ENCODE data around the gene ABLIM2. TPM values are rescaled to one million over a fixed set of nuclear protein-coding genes. Genes with fewer than 3 reads are reported as not detected.

ABLIM2 gene
- total RNA-seq, 4 donors from 2014 or later = 5.9 to 20.0 (median 8.6) TPM

DNA sequence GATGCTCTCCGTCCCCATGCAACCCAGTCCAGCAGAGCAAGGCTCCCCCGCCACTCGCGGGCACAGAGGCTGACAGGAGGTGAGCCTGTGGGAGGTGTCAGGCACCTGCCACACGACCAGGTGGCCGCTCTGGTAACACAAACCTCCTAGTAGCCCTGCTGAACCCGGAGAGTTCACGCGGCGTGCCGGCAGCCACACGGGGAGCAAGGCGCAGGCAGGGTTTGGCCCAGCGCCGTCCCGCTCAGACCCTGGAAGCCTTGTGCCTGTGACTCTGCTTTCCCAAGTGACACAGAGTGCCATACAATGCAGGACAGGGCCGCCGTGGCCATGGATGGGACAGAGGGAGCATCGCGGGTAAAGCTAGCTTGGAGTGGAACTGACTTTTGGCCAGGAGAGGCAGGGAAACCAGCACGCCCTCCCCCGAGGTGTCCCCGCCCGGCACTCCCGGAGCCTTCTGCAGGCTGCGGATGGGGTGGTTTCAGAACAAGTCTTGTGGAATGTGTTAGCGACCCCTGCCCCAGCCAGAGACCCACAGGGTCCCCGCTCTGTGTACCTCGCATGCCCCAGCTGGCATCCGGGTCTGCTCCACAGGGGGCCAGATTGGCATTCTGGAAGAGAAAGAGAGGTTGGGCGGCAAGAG, 174.2 kb downstream of the ABLIM2 start:
- TF ChIP-seq, protein P1, sequence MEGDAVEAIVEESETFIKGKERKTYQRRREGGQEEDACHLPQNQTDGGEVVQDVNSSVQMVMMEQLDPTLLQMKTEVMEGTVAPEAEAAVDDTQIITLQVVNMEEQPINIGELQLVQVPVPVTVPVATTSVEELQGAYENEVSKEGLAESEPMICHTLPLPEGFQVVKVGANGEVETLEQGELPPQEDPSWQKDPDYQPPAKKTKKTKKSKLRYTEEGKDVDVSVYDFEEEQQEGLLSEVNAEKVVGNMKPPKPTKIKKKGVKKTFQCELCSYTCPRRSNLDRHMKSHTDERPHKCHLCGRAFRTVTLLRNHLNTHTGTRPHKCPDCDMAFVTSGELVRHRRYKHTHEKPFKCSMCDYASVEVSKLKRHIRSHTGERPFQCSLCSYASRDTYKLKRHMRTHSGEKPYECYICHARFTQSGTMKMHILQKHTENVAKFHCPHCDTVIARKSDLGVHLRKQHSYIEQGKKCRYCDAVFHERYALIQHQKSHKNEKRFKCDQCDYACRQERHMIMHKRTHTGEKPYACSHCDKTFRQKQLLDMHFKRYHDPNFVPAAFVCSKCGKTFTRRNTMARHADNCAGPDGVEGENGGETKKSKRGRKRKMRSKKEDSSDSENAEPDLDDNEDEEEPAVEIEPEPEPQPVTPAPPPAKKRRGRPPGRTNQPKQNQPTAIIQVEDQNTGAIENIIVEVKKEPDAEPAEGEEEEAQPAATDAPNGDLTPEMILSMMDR (IDR thresholded peaks at IDR 0.05; ENCODE audit: low read depth) = no peak

DNA sequence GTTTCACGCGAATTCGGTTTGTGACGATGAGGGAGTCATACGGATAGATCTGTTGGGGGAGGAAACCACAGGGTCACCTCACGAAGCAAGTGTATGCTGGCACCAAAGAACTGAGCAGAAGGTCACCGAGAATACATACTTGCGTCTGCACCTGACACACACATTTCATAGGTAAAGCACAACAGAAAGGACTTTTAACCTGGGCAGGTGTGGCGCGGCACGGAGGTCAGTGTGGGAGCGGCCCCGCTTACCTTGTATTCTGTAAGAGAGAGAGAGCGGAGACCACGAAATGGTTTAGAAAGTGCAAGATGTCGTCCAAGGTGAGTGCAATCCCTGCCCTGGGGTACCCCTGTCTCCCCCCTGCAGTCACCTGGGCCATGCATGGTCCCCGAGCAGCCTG, 175.3 kb downstream of the ABLIM2 start:
- TF ChIP-seq, protein P1 (IDR thresholded peaks at IDR 0.05; ENCODE audit: low read depth) = no peak

DNA sequence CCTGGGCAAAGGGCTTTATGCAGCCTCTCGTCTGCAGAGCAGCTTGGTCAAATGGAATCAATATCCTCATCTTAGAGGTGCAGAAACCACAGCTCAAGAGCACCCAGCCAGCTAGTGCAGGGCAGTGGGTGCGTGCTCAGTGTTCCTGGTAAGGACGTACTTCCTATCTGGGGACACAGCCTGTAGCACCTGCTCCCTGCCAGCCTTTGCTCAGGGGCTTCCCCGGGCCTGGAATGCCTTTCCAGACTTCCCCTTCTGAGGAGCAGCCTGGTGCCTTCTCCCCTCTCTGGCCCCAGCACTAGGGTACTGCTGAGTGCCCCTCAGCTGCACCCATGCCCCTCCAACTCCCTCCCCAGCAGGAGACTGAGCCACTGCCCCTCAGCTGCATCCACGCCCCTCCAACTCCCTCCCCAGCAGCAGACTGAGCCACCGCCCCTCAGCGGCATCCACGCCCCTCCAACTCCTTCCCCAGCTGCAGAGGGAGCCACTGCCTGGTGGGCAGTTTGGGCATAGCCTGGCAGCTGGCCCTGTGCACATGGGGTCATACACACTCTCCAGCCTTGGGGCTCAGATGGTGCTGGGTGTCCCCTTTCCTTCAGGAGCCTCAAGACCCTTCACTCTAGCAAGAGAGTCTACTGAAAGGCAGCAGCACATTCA, 176.7 kb downstream of the ABLIM2 start:
- TF ChIP-seq, protein P1 (IDR thresholded peaks at IDR 0.05; ENCODE audit: low read depth) = no peak

DNA sequence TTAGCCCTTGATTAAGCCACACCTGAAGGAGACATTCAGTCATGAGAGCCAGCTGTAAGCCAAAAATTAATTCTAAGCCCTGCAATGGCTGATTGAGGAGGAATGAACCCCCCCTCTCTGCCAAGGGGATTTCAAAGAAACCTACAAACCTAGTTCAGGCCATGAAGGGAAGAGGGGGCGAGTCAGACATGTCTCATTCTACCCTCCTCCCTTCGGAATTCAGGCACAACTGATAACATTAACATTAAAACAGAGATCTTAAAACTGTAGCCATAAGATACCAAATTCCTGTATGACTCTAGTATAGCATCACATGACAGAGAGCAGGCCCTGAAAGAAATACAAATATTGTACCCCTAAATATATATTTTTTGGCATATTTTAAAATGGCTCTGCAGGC, 178.6 kb downstream of the ABLIM2 start:
- TF ChIP-seq, protein P1 (IDR thresholded peaks at IDR 0.05; ENCODE audit: low read depth) = no peak

DNA sequence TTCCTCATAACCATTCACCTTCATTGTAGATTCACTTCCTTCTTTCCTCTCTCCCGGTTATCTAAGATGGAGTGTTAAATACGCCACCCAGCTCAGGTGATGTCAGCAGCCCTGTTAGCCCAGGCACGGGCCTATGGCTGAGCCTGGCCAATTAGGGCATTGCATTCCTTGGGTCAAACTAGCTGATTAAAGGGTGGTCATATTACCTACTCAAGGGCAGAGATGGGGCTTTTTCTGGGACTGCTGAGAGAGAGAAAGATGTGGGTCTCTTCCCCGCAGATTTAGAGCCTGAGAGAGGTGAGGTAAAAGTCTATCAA, 179.0 kb downstream of the ABLIM2 start:
- TF ChIP-seq, protein P1 (IDR thresholded peaks at IDR 0.05; ENCODE audit: low read depth) = no peak

DNA sequence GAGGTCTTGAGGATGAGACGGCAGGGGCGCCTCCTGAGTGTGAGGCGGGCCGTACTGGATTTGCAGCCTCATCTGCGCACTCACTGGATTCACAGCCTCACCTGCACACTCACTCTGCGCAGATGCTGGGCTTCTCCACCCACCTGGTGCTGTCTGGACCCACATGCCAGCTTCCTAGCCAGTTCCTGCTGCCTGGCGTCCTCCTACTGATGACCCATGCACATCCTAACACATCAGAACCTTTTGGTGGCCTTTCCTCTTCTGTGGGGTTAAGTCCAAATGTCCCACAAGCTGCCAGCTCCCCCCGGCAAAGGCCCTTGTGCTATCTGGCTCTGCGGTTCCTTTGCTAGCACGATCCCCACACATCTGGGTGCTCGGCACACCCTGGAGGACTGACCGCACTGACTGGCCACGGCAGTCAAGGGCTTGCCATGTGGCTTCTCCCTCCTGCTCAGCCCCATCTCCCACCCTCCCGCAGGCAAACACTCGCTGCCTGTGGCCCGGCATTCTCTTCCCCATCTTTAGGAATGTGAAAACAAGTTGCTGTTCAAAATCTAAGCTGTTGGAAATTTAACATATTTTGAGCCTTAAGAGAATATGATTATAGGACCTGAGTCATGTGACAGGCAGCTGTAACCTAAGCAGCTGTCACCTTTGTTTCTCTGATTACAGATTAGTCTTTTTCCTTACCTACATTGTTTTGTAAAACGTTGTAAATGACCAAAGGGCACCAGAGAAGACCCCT, 179.5 kb downstream of the ABLIM2 start:
- TF ChIP-seq, protein P1 (IDR thresholded peaks at IDR 0.05; ENCODE audit: low read depth) = no peak

DNA sequence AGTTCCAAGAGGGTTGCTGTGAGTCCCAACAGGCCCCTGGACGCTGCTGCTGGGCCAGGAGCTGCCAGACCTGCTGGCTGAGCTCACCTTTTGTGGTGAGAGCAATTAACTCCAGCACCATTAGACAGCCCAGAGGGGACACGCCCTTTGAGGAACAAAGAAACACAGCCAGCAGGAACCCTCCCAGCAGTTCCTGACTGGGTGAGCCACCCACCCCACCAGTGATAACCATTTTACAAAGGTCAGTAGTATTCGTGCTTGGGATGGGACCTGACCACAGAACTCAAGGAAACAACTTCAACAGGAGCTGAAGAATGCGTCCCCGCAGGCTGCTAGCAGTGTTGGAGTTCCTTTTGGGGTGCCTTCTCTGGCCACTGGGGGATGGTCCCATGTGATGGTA, 180.1 kb downstream of the ABLIM2 start:
- TF ChIP-seq, protein P1 (IDR thresholded peaks at IDR 0.05; ENCODE audit: low read depth) = no peak
